HCT116 (cell line): ENCODE results near the gene NFKB1. TPM values are rescaled to one million over a fixed set of nuclear protein-coding genes. Genes with fewer than 3 reads are reported as not detected.

Experiments used
- ATAC-seq: fragments of 200-7000 bp; cut with Tn5 transposase; 2 replicates; pipeline ENCODE4 v1.9.1; 2020; ENCODE audit warnings: mild to moderate bottlenecking, moderate library complexity
- BruUV-seq: library from RNA; stranded (reverse); fragments of 400-500 nt; replicated peaks from 2 replicates; lab custom pipeline; 2021; lab: Mats Ljungman, UMichigan
- CTCF ChIA-PET: fragments of 300-600 bp; sonication (Branson Sonifier 250); formaldehyde crosslinking; loops from one replicate; lab custom pipeline; 2021; ENCODE audit warnings: antibody characterized with exemption; lab: Charles Lee
- POLR2A ChIA-PET: fragments of 300-600, 350-600 bp; sonication (Branson Sonifier 250); formaldehyde crosslinking; loops from one replicate; lab custom pipeline; 2021; ENCODE audit warnings: antibody characterized with exemption; lab: Charles Lee
- RAD21 ChIA-PET, 2 experiments: fragments of 300-600 bp; sonication (Branson Sonifier 250); formaldehyde crosslinking; loops; one replicate each; lab custom pipeline; 2023; ENCODE audit warnings: low total read pairs in 2 of 2; ENCODE audit not compliant: uncharacterized antibody in 2 of 2, unreplicated experiment in 2 of 2, low non-redundant PET in 1 of 2; lab: Charles Lee
- DNase-seq: peaks from one replicate; pipeline ENCODE4 v3.0.0-alpha.2; 2010; ENCODE audit warnings: low read depth, low spot score
- H2AFZ ChIP-seq: fragments of 200-600 bp; shearing (Covaris generic), sonication (generic); 2 replicates; pipeline ENCODE4 v1.6.1; 2017; ENCODE audit warnings: low read depth, mixed run types, mixed read lengths, antibody characterized with exemption, low read length; ENCODE audit not compliant: poor library complexity, severe bottlenecking
- H3K27ac ChIP-seq: 2 replicates; pipeline ENCODE4 v1.5.1; 2012; ENCODE audit warnings: low read depth, low read length
- H3K27me3 ChIP-seq: fragments of 200-600 bp; sonication (generic); 2 replicates; pipeline ENCODE4 v1.6.1; 2016; ENCODE audit warnings: mixed run types, low read length, mixed read lengths; ENCODE audit not compliant: insufficient read depth
- H3K36me3 ChIP-seq, 2 experiments: fragments of 200-500 bp in 1 of 2; fragments of 200-600 bp in 1 of 2; sonication (Bioruptor generic) in 1 of 2; sonication (generic) in 1 of 2; 2 replicates each; pipeline versions ENCODE4 v1.5.1 to v1.6.1; 2014 to 2016; ENCODE audit warnings: low read length in 2 of 2, inconsistent platforms in 1 of 2, mixed read lengths in 1 of 2, mixed run types in 1 of 2; ENCODE audit not compliant: insufficient read depth in 2 of 2, control insufficient read depth in 1 of 2
- H3K4me1 ChIP-seq, 2 experiments: fragments of 200-600 bp in 1 of 2; sonication (generic) in 1 of 2; 2 replicates each; pipeline versions ENCODE4 v1.5.1 to v1.6.1; 2012 to 2017; ENCODE audit warnings: low read length in 2 of 2, inconsistent platforms in 1 of 2, mild to moderate bottlenecking in 1 of 2, mixed read lengths in 1 of 2, mixed run types in 1 of 2, moderate library complexity in 1 of 2; ENCODE audit not compliant: insufficient read depth in 2 of 2, control insufficient read depth in 1 of 2
- H3K4me2 ChIP-seq: fragments of 200-600 bp; sonication (generic); 2 replicates; pipeline ENCODE4 v1.6.1; 2017; ENCODE audit warnings: mixed run types, low read length, mixed read lengths
- H3K4me3 ChIP-seq, 2 experiments: fragments of 200-600 bp in 1 of 2; sonication (generic) in 1 of 2; replicated peaks in 1 of 2; 2 replicates each; pipeline ENCODE4 v1.5.1; 2011 to 2016; ENCODE audit warnings: low read length in 2 of 2, control low read depth in 1 of 2, low read depth in 1 of 2, mild to moderate bottlenecking in 1 of 2, mixed read lengths in 1 of 2, mixed run types in 1 of 2
- H3K79me2 ChIP-seq: fragments of 200-600 bp; sonication (generic); 2 replicates; pipeline ENCODE4 v1.6.1; 2017; ENCODE audit warnings: mild to moderate bottlenecking, mixed run types, low read length, moderate library complexity, mixed read lengths; ENCODE audit not compliant: insufficient read depth
- H3K9ac ChIP-seq: fragments of 200-600 bp; sonication (generic); 2 replicates; pipeline ENCODE4 v1.6.1; 2016; ENCODE audit warnings: low read length, mixed read lengths
- H3K9me2 ChIP-seq: fragments of 200-600 bp; sonication (generic), shearing (Covaris generic); 2 replicates; pipeline ENCODE4 v1.6.1; 2017; ENCODE audit warnings: mixed run types, mild to moderate bottlenecking, moderate library complexity; ENCODE audit not compliant: insufficient read depth
- H3K9me3 ChIP-seq, 2 experiments: fragments of 200-500 bp in 1 of 2; fragments of 200-600 bp in 1 of 2; sonication (Bioruptor generic) in 1 of 2; sonication (generic) in 1 of 2; 2 replicates each; pipeline ENCODE4 v1.6.1; 2014 to 2017; ENCODE audit warnings: low read length in 2 of 2, mixed read lengths in 2 of 2, inconsistent platforms in 1 of 2, low read depth in 1 of 2, mild to moderate bottlenecking in 1 of 2, mixed run types in 1 of 2, moderate library complexity in 1 of 2; ENCODE audit not compliant: control insufficient read depth in 1 of 2, insufficient read depth in 1 of 2
- H4K20me1 ChIP-seq: fragments of 200-600 bp; sonication (generic), shearing (Covaris generic); 2 replicates; pipeline ENCODE4 v1.6.1; 2017; ENCODE audit warnings: mixed run types, mild to moderate bottlenecking, moderate library complexity; ENCODE audit not compliant: insufficient read depth
- CBX3 ChIP-seq: IDR thresholded peaks from 2 replicates; pipeline ENCODE4 v1.6.1; 2012; ENCODE audit warnings: low read depth
- CTCF ChIP-seq, 3 experiments: fragments of 200-600 bp in 1 of 3; sonication (generic) in 1 of 3; IDR thresholded peaks in 2 of 3; conservative IDR thresholded peaks in 1 of 3; 2 replicates each; pipeline ENCODE4 v1.5.1; 2012 to 2017; ENCODE audit warnings: low read depth in 2 of 3, low read length in 2 of 3, antibody characterized with exemption in 1 of 3, borderline replicate concordance in 1 of 3, control low read depth in 1 of 3, mild to moderate bottlenecking in 1 of 3, mixed read lengths in 1 of 3, mixed run types in 1 of 3, moderate library complexity in 1 of 3; ENCODE audit not compliant: insufficient read depth in 1 of 3
- JUND ChIP-seq: IDR thresholded peaks from 2 replicates; pipeline ENCODE4 v1.6.1; 2012
- POLR2A ChIP-seq: IDR thresholded peaks from 2 replicates; pipeline ENCODE4 v1.7.0; 2011; ENCODE audit warnings: borderline replicate concordance; ENCODE audit not compliant: insufficient read depth, insufficient read length; ENCODE audit errors: extremely low read depth
- RAD21 ChIP-seq: IDR thresholded peaks from 2 replicates; pipeline ENCODE4 v1.6.1; 2012; ENCODE audit warnings: low read depth, mild to moderate bottlenecking
- REST ChIP-seq: IDR thresholded peaks from 2 replicates; pipeline ENCODE4 v1.6.1; 2012; ENCODE audit warnings: low read depth
- SIN3A ChIP-seq: IDR thresholded peaks from 2 replicates; pipeline ENCODE4 v1.6.1; 2012; ENCODE audit warnings: low read depth
- SP1 ChIP-seq: IDR thresholded peaks from 2 replicates; pipeline ENCODE4 v1.6.1; 2012; ENCODE audit warnings: low read depth
- SRF ChIP-seq: IDR thresholded peaks from 2 replicates; pipeline ENCODE4 v1.6.1; 2012; ENCODE audit warnings: low read depth
- ZFX ChIP-seq: fragments of 450-650 bp; IDR thresholded peaks from 2 replicates; pipeline ENCODE4 v1.6.1; 2017
- intact Hi-C: fragments of 100-400 bp; cut with micrococcal nuclease; formaldehyde crosslinking; loops from 2 replicates; pipeline ENCODE4 v1.10.0; 2022
- total RNA-seq: library from RNA; stranded (reverse); gene quantifications from one replicate; pipeline ENCODE4 v1.2.1, GENCODE V29; 2021; ENCODE audit not compliant: unreplicated experiment
- TF ChIP-seq, protein P1 (sequence below): IDR thresholded peaks from 2 replicates; pipeline ENCODE4 v1.6.1; 2012

NFKB1 gene
- total RNA-seq, 1 experiment from 2014 or later: 29.4 TPM

DNA sequence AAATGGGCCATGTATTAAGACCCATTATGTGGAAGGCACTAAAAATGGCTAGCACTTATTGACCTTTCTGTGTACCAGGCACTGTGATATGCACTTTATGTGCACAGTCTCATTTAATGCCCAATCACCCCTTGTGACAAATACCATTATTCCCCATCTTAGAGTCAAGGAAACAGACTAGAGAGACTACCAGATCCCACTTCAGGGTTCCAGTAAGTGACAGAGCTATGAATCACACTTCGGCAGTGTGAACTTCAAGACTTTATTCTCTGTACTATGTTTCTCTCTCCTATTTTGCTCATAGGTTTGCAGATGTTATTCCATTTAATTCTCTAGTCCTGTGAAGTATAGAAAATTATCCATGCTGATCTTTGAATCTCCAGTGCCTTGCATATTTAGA, 107.0 kb downstream of the NFKB1 start:
- H3K4me3 ChIP-seq: no peak overlapping the region
- no peak for ATAC-seq
- intact Hi-C loops: no loop called here
- no peaks in the 10 kb centered on the region for H3K79me2 ChIP-seq
- ChIA-PET CTCF (no interaction called here), POLR2A (no interaction called here), RAD21 (no interaction called here)
- BruUV-seq: no TSS peak
- H3K9ac ChIP-seq: no peak overlapping the region
- H4K20me1 ChIP-seq: no peaks in the 10 kb centered on the region
- no peaks in the 10 kb centered on the region for H3K4me1 ChIP-seq
- no peaks in the 10 kb centered on the region for H3K9me3 ChIP-seq
- no peaks in the 10 kb centered on the region for H3K27me3 ChIP-seq
- DNase-seq: no peak
- H3K27ac ChIP-seq: no peak overlapping the region
- H3K4me2 ChIP-seq: no peak overlapping the region
- H2AFZ ChIP-seq: no peak overlapping the region
- no peak for TF ChIP-seq CBX3
- no peak for TF ChIP-seq POLR2A
- TF ChIP-seq JUND: no peak
- no peak for TF ChIP-seq REST
- TF ChIP-seq SRF: no peak
- TF ChIP-seq SIN3A: no peak
- TF ChIP-seq ZFX: no peak
- TF ChIP-seq RAD21: no peak
- TF ChIP-seq SP1: no peak
- peaks cover 11 to 14% of the 10 kb centered on the region in 2 experiments for H3K36me3 ChIP-seq
- no peaks in the 10 kb centered on the region for H3K9me2 ChIP-seq

- Histone ChIP-seq H3K4me2 (no peak overlapping the region), H3K9me3 (no peaks in the 10 kb centered on the region), H3K4me1 (no peaks in the 10 kb centered on the region), H3K27ac (no peak overlapping the region), H3K9me2 (no peaks in the 10 kb centered on the region), H3K27me3 (no peaks in the 10 kb centered on the region), H3K4me3 (no peak overlapping the region), H4K20me1 (no peaks in the 10 kb centered on the region), H3K36me3 (peaks cover 10 to 11% of the 10 kb centered on the region in 2 experiments; a peak in 3 of 4 replicates), H2AFZ (no peak overlapping the region), H3K9ac (no peak overlapping the region), H3K79me2 (no peaks in the 10 kb centered on the region)
- ATAC-seq (peak; percentile 72), DNase-seq (no peak)
- no TSS peak for BruUV-seq
- TF ChIP-seq RAD21: peak; percentile 55
- TF ChIP-seq, protein P1, sequence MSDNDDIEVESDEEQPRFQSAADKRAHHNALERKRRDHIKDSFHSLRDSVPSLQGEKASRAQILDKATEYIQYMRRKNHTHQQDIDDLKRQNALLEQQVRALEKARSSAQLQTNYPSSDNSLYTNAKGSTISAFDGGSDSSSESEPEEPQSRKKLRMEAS: no peak
- peak; percentile 49 to 52 (median 50); a peak in 5 of 6 replicates for TF ChIP-seq CTCF (IDR thresholded peaks at IDR 0.05 in 2 of 3, conservative IDR thresholded peaks at IDR 0.05 in 1 of 3; ENCODE audit: borderline replicate concordance in 1 of 3, insufficient read depth in 1 of 3, low read depth in 2 of 3, low read length in 2 of 3)
- ChIA-PET RAD21 (no interaction called here), POLR2A (no interaction called here), CTCF (no interaction called here)
- intact Hi-C loops: no loop called here
Observed at GRCh38 chr4:102610007-102610406, 108.8 kb downstream of the NFKB1 start.
